AG08395 (cell line): ENCODE results near the gene PAK4.
"Not testable (repeated sequence)": the region's sequence is repeated elsewhere in the genome, so short reads cannot be mapped to it uniquely, and the experiment has no call there.

ENCODE experiments used
- DNase-seq: peaks from one replicate; pipeline ENCODE4 v3.0.0; 2012; ENCODE audit warnings: mixed read lengths, low spot score

The PAK4 gene

GRCh38 chr19:39125554-39126311 is at the start of gene PAK4:
Gene PAK4, plus strand, starts transcription at chr19:39125786. Its CDS starts 43,768 bp downstream, at chr19:39169554.
- peak; percentile 100 for DNase-seq

GRCh38 chr19:39077323-39077722 is 48.3 kb upstream of the PAK4 start:
- DNase-seq, result no peak

- DNase-seq, result peak; percentile 92
Observed at GRCh38 chr19:39078436-39079200, 47.0 kb upstream of the PAK4 start.

GRCh38 chr19:39080431-39080830 is 45.2 kb upstream of the PAK4 start:
- DNase-seq, result no peak

GRCh38 chr19:39082167-39082566 is 43.4 kb upstream of the PAK4 start:
- no peak for DNase-seq

- DNase-seq, result no peak
Observed at GRCh38 chr19:39082745-39083598, 42.6 kb upstream of the PAK4 start.

GRCh38 chr19:39083599-39083982 is 42.0 kb upstream of the PAK4 start:
- no peak for DNase-seq

GRCh38 chr19:39083983-39084731 is 41.4 kb upstream of the PAK4 start, which contains the start of gene ACP7:
Gene ACP7, plus strand, starts transcription at chr19:39084368. Its CDS starts 902 bp downstream, at chr19:39085270.
- DNase-seq, result no peak

- DNase-seq, result no peak
Observed at GRCh38 chr19:39084732-39085080, 40.9 kb upstream of the PAK4 start.

GRCh38 chr19:39085392-39085791 is 40.2 kb upstream of the PAK4 start:
- no peak for DNase-seq

GRCh38 chr19:39086386-39086785 is 39.2 kb upstream of the PAK4 start:
- no peak for DNase-seq

GRCh38 chr19:39087907-39088686 is 37.5 kb upstream of the PAK4 start:
- no peak for DNase-seq

GRCh38 chr19:39090016-39090415 is 35.6 kb upstream of the PAK4 start:
- not testable (repeated sequence) for DNase-seq

- no peak for DNase-seq
Observed at GRCh38 chr19:39090881-39091280, 34.7 kb upstream of the PAK4 start.

GRCh38 chr19:39095799-39096540 is 29.6 kb upstream of the PAK4 start:
- DNase-seq, result not testable (repeated sequence)

GRCh38 chr19:39097299-39097698 is 28.3 kb upstream of the PAK4 start:
- no peak for DNase-seq

GRCh38 chr19:39097721-39098120 is 27.9 kb upstream of the PAK4 start:
- no peak for DNase-seq

- no peak for DNase-seq
Observed at GRCh38 chr19:39098365-39099269, 27.0 kb upstream of the PAK4 start.

- DNase-seq, result no peak
Observed at GRCh38 chr19:39099341-39099740, 26.2 kb upstream of the PAK4 start.
